NCI-H510A (cell line): Measurements from ENCODE around the gene ARPC4.
A peak's percentile ranks its signal among the peaks of the same experiment; 100 is the strongest.

Experiments
- DNase-seq: peaks from one replicate; lab custom pipeline; 2025; lab: John Stamatoyannopoulos, UW

Gene ARPC4

GRCh38 chr3:9793161-9793781 lies 389 bp downstream of the ARPC4 start:
- DNase-seq, result no peak

- DNase-seq, result no peak
These were observed 1.5 kb downstream of the ARPC4 start for GRCh38 chr3:9794400-9794799.

- no peak for DNase-seq
These were observed 2.3 kb downstream of the ARPC4 start for GRCh38 chr3:9795207-9795606.

GRCh38 chr3:9797196-9797945 lies 4.5 kb downstream of the ARPC4 start:
- DNase-seq, result no peak

- DNase-seq, result no peak
These were observed 7.6 kb downstream of the ARPC4 start for GRCh38 chr3:9800529-9800928.

GRCh38 chr3:9803494-9803893 lies 10.6 kb downstream of the ARPC4 start:
- no peak for DNase-seq

- DNase-seq, result no peak
These were observed 12.1 kb downstream of the ARPC4 start for GRCh38 chr3:9804996-9805395.

GRCh38 chr3:9806137-9806536 lies 13.3 kb downstream of the ARPC4 start:
- no peak for DNase-seq

- no peak for DNase-seq
These were observed 14.1 kb downstream of the ARPC4 start for GRCh38 chr3:9806688-9807589.

GRCh38 chr3:9807981-9808344 lies 15.1 kb downstream of the ARPC4 start:
- DNase-seq, result no peak

GRCh38 chr3:9808345-9809037 lies 15.6 kb downstream of the ARPC4 start:
- peak; percentile 4 for DNase-seq

- no peak for DNase-seq
These were observed 16.3 kb downstream of the ARPC4 start for GRCh38 chr3:9809239-9809614.

- DNase-seq, result peak; percentile 44
These were observed 16.9 kb downstream of the ARPC4 start, which contains the start of gene TTLL3 for GRCh38 chr3:9809615-9810432. TTLL3 (plus strand) TSS chr3:9810262; CDS start chr3:9810662, 400 bp downstream.

GRCh38 chr3:9810433-9810770 lies 17.5 kb downstream of the ARPC4 start:
- no peak for DNase-seq

- no peak for DNase-seq
These were observed 18.0 kb downstream of the ARPC4 start for GRCh38 chr3:9810846-9811245.

- DNase-seq, result no peak
These were observed 20.1 kb downstream of the ARPC4 start for GRCh38 chr3:9812870-9813483.

- no peak for DNase-seq
These were observed 23.1 kb downstream of the ARPC4 start for GRCh38 chr3:9815986-9816385.

- DNase-seq, result no peak
These were observed 24.6 kb downstream of the ARPC4 start for GRCh38 chr3:9817436-9817835.

- DNase-seq, result no peak
These were observed 25.9 kb downstream of the ARPC4 start for GRCh38 chr3:9818666-9819335.

- no peak for DNase-seq
These were observed 27.7 kb downstream of the ARPC4 start for GRCh38 chr3:9820543-9820942.
